ENCODE measurements around the gene AGO3. TPM values are rescaled to one million over a fixed set of nuclear protein-coding genes. Genes with fewer than 3 reads are reported as not detected.

Gene AGO3
- total RNA-seq, 1 donor from 2014 or later: 27.0 TPM

DNA sequence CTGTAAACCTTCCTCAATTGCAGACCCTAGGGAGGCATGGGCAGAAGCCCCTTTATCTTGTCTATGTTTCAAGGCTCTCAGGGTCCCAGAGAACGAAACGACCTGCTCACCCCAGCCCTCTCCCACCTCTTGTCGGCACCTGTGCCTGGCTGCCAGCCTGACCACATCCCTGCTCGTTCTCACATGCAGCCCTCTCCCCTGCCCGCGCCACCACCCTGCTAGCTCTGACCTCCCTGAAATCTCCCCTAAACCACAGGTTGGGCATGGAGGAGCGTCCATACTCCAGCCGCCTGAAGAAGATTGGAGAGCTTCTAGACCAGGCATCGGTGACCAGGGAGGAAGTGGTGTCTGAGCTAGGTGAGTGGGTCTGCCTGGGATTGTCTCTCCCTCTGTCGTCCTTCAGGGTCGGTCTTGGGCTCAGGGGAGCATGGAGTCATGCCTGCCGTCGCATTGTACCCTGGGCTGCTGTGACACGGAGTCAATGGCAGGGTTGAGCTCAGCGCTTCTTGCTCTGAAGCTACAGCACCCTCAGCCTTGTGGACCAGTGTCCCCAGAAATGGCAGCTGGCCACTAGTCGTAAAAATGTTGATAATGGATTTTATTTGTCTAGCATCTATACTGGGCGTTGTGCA lies 161.4 kb downstream of the AGO3 start:
- no peaks in the 10 kb centered on the region for H3K27me3 ChIP-seq (ENCODE audit: insufficient read depth, low read length)
- no peak overlapping the region for H3K4me3 ChIP-seq (ENCODE audit: insufficient read depth, low read depth, low read length)
- peaks cover 27% of the 10 kb centered on the region for H3K36me3 ChIP-seq (ENCODE audit: insufficient read depth, low read length)
- H3K36me3 Mint-ChIP-seq (ENCODE audit: low read depth, unreplicated experiment): peaks cover 22% of the 10 kb centered on the region
- no peak overlapping the region for H3K4me2 ChIP-seq (ENCODE audit: low read length)
- FAIRE-seq (no peak), DNase-seq (ENCODE audit: low read depth) (no peak)
- no peaks in the 10 kb centered on the region for H3K9me3 ChIP-seq (ENCODE audit: insufficient read depth, low read depth, low read length)
- no peak overlapping the region for H3K4me3 Mint-ChIP-seq (ENCODE audit: unreplicated experiment)
- peaks cover 44% of the 10 kb centered on the region for H3K79me2 ChIP-seq (ENCODE audit: insufficient read depth, low read length)
- H3K27ac ChIP-seq (ENCODE audit: low read depth, low read length): no peak overlapping the region
- peaks cover 13% of the 10 kb centered on the region for H3K4me1 ChIP-seq (ENCODE audit: insufficient read depth, low read length)
- TF ChIP-seq EZH2 (IDR thresholded peaks at IDR 0.05; ENCODE audit: insufficient read depth, low read length): no peak
- TF ChIP-seq, protein P1, sequence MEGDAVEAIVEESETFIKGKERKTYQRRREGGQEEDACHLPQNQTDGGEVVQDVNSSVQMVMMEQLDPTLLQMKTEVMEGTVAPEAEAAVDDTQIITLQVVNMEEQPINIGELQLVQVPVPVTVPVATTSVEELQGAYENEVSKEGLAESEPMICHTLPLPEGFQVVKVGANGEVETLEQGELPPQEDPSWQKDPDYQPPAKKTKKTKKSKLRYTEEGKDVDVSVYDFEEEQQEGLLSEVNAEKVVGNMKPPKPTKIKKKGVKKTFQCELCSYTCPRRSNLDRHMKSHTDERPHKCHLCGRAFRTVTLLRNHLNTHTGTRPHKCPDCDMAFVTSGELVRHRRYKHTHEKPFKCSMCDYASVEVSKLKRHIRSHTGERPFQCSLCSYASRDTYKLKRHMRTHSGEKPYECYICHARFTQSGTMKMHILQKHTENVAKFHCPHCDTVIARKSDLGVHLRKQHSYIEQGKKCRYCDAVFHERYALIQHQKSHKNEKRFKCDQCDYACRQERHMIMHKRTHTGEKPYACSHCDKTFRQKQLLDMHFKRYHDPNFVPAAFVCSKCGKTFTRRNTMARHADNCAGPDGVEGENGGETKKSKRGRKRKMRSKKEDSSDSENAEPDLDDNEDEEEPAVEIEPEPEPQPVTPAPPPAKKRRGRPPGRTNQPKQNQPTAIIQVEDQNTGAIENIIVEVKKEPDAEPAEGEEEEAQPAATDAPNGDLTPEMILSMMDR (IDR thresholded peaks at IDR 0.05; ENCODE audit: insufficient read depth, low read depth, low read length): no peak
- no peak overlapping the region for H3K9ac ChIP-seq (ENCODE audit: low read length)
- no peaks in the 10 kb centered on the region for H3K9me3 Mint-ChIP-seq (ENCODE audit: unreplicated experiment)
- H3K4me1 Mint-ChIP-seq (ENCODE audit: low read depth, unreplicated experiment): peaks cover 10% of the 10 kb centered on the region
- no peak overlapping the region for H3K27ac Mint-ChIP-seq (ENCODE audit: unreplicated experiment)
- H4K20me1 ChIP-seq (ENCODE audit: insufficient read depth, low read length): peaks cover 36% of the 10 kb centered on the region
- H3K27me3 Mint-ChIP-seq (ENCODE audit: low read depth, unreplicated experiment): no peaks in the 10 kb centered on the region
- H2AFZ ChIP-seq (ENCODE audit: low read depth, low read length): no peak overlapping the region

DNA sequence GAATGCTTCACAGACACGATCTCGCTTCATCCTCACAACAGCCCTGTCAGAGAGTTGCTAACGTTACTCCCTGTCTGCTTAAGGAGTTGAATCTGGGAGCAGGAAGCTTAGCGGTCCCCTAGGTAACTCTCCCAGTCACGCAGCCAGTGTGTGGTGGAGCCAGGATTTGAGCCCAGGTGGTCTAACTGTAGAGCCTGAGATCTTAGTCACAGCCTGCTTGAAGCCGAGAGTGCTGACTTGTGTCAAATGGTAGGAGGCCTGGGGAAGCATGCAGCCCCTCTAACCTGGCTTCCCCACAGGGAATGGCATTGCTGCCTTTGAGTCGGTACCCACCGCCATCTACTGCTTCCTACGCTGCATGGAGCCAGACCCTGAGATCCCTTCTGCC lies 161.9 kb downstream of the AGO3 start:
- FAIRE-seq: no peak
- no peak for DNase-seq (ENCODE audit: low read depth)
- no peaks in the 10 kb centered on the region for H3K9me3 ChIP-seq (ENCODE audit: insufficient read depth, low read depth, low read length)
- H4K20me1 ChIP-seq (ENCODE audit: insufficient read depth, low read length): peaks cover 36% of the 10 kb centered on the region
- Mint-ChIP-seq H3K4me1 (ENCODE audit: low read depth, unreplicated experiment) (peaks cover 10% of the 10 kb centered on the region), H3K9me3 (ENCODE audit: unreplicated experiment) (no peaks in the 10 kb centered on the region), H3K27me3 (ENCODE audit: low read depth, unreplicated experiment) (no peaks in the 10 kb centered on the region), H3K4me3 (ENCODE audit: unreplicated experiment) (no peak overlapping the region), H3K36me3 (ENCODE audit: low read depth, unreplicated experiment) (peaks cover 22% of the 10 kb centered on the region), H3K27ac (ENCODE audit: unreplicated experiment) (no peak overlapping the region)
- no peak overlapping the region for H3K4me2 ChIP-seq (ENCODE audit: low read length)
- no peak for TF ChIP-seq EZH2 (IDR thresholded peaks at IDR 0.05; ENCODE audit: insufficient read depth, low read length)
- TF ChIP-seq, protein P1 (IDR thresholded peaks at IDR 0.05; ENCODE audit: insufficient read depth, low read depth, low read length): no peak
- peaks cover 13% of the 10 kb centered on the region for H3K4me1 ChIP-seq (ENCODE audit: insufficient read depth, low read length)
- peaks cover 27% of the 10 kb centered on the region for H3K36me3 ChIP-seq (ENCODE audit: insufficient read depth, low read length)
- H3K4me3 ChIP-seq (ENCODE audit: insufficient read depth, low read depth, low read length): no peak overlapping the region
- peaks cover 44% of the 10 kb centered on the region for H3K79me2 ChIP-seq (ENCODE audit: insufficient read depth, low read length)
- H3K9ac ChIP-seq (ENCODE audit: low read length): no peak overlapping the region
- H3K27ac ChIP-seq (ENCODE audit: low read depth, low read length): no peak overlapping the region
- no peak overlapping the region for H2AFZ ChIP-seq (ENCODE audit: low read depth, low read length)
- no peaks in the 10 kb centered on the region for H3K27me3 ChIP-seq (ENCODE audit: insufficient read depth, low read length)

- no peak for FAIRE-seq
- TF ChIP-seq, protein P1 (IDR thresholded peaks at IDR 0.05; ENCODE audit: insufficient read depth, low read depth, low read length): no peak
- no peak for TF ChIP-seq EZH2 (IDR thresholded peaks at IDR 0.05; ENCODE audit: insufficient read depth, low read length)
- peaks cover 36% of the 10 kb centered on the region for H4K20me1 ChIP-seq (ENCODE audit: insufficient read depth, low read length)
- H3K27me3 ChIP-seq (ENCODE audit: insufficient read depth, low read length): no peaks in the 10 kb centered on the region
- H3K4me1 Mint-ChIP-seq (ENCODE audit: low read depth, unreplicated experiment): peaks cover 10% of the 10 kb centered on the region
- no peak overlapping the region for H3K27ac ChIP-seq (ENCODE audit: low read depth, low read length)
- no peak overlapping the region for H2AFZ ChIP-seq (ENCODE audit: low read depth, low read length)
- peaks cover 12% of the 10 kb centered on the region for H3K4me1 ChIP-seq (ENCODE audit: insufficient read depth, low read length)
- no peak overlapping the region for H3K4me2 ChIP-seq (ENCODE audit: low read length)
- H3K4me3 Mint-ChIP-seq (ENCODE audit: unreplicated experiment): no peak overlapping the region
- no peaks in the 10 kb centered on the region for H3K9me3 Mint-ChIP-seq (ENCODE audit: unreplicated experiment)
- H3K79me2 ChIP-seq (ENCODE audit: insufficient read depth, low read length): peaks cover 44% of the 10 kb centered on the region
- no peaks in the 10 kb centered on the region for H3K27me3 Mint-ChIP-seq (ENCODE audit: low read depth, unreplicated experiment)
- peaks cover 22% of the 10 kb centered on the region for H3K36me3 Mint-ChIP-seq (ENCODE audit: low read depth, unreplicated experiment)
- H3K27ac Mint-ChIP-seq (ENCODE audit: unreplicated experiment): no peak overlapping the region
- peaks cover 27% of the 10 kb centered on the region for H3K36me3 ChIP-seq (ENCODE audit: insufficient read depth, low read length)
- H3K9me3 ChIP-seq (ENCODE audit: insufficient read depth, low read depth, low read length): no peaks in the 10 kb centered on the region
- no peak overlapping the region for H3K4me3 ChIP-seq (ENCODE audit: insufficient read depth, low read depth, low read length)
- DNase-seq (ENCODE audit: low read depth): no peak
- H3K9ac ChIP-seq (ENCODE audit: low read length): no peak overlapping the region
Measured at GRCh38 chr1:36093226-36093625, 162.3 kb downstream of the AGO3 start.

All from astrocyte (in vitro differentiated cells and primary cell).